Stimulated activated CD4-positive, alpha-beta T cell treated with anti-CD3 and anti-CD28 coated beads, Interleukin-1b, Interleukin-23, amount 100 ng/mL, for 1 hour (primary cell): ENCODE measurements around the gene GPR180.

Experiments used
- DNase-seq, 2 donors: peaks; one replicate each; pipeline ENCODE4 v3.0.0-alpha.2; 2020; ENCODE audit warnings: low read depth in 2 of 2

The GPR180 gene

DNA sequence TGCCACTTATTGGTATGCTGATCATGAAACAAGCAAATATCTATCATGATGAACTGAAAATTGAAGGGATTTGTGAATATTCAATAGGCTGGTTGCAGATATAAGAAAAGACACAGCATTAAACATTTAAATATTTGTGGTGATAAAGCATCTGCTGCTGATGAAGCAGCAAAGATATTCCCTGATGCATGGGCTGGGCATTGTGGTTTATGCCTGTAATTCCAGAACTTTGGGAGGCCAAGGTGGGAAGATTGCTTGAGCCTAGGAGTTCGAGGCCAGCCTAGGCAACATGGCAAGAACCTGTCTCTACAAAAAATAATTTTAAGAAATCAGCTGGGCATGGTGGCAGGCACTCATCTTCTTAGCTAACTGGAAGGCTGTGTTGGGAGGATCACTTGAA lies 54.5 kb downstream of the GPR180 start:
- DNase-seq, result no peak

DNA sequence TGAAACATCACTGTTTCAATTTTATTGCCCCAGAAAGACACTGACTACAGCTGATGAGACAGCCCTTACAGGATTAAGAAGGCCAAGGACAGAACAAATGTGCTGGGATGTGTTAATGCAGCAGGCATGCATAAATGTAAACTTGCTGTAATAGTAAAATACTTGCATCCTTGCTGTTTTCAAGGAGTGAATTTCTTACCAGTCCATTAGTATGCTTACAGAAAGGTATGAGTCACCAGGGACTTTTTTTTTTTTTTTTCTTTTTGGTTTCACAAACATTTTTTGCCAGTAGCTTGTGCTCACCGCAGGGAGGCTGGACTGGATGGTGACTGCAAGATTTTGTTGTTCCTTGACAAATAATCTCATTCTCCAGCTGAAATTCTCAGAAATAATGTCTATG lies 55.1 kb downstream of the GPR180 start:
- no peak for DNase-seq

DNA sequence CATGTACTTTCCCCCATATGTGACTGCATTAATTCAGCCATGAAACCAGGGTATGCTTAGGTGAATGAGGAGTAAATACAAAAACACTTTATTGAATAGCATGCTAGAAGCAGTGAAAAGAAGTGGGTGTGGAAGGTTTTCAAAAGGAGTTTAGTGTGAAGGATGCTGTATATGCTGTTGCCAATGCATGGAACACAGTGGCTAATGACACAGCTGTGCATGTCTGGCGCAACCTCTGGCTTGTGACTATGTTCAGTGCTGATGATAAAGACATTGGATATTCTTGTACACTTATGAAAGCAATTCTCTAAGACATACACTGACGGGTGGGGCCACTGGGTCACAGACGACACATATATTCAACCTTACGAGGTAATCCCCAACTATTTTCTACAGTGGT lies 55.5 kb downstream of the GPR180 start:
- DNase-seq, result no peak

- no peak for DNase-seq
These were observed 57.4 kb downstream of the GPR180 start for GRCh38 chr13:94658926-94659597.

- no peak for DNase-seq
These were observed 57.9 kb downstream of the GPR180 start for GRCh38 chr13:94659598-94659946.

DNA sequence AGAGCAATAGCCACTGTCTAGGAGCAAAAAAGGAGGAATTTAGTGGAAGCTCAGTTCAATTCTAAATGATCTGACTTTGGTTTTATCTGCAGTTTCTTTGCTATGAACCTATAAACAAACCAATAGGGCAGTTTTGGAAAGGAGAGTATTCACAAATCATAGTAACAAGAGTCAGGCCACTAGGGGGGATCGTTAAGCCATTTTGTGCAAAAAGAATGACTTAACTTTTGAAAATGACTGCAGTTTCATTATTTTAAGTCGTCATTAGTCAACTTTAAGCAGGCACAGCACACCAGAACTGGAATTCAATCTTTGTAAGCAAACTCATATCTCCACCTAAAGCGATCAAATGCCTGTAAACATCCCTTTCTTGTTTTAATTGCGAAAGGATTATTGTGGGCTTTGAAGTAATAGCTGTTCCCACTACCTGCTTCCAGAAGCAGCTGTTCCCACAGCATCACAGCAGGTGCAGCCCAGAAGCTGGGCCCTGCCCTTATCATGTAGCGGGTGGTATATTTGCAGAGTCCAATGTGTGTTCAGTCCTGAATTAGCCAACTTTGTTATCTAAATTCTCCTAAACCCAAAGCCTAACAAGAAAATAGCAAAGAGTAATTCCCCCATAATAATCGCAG lies 59.2 kb downstream of the GPR180 start:
- DNase-seq, result no peak

GRCh38 chr13:94661406-94661805 lies 59.7 kb downstream of the GPR180 start:
- no peak for DNase-seq

GRCh38 chr13:94662274-94662945 lies 60.8 kb downstream of the GPR180 start:
- DNase-seq, result no peak

DNA sequence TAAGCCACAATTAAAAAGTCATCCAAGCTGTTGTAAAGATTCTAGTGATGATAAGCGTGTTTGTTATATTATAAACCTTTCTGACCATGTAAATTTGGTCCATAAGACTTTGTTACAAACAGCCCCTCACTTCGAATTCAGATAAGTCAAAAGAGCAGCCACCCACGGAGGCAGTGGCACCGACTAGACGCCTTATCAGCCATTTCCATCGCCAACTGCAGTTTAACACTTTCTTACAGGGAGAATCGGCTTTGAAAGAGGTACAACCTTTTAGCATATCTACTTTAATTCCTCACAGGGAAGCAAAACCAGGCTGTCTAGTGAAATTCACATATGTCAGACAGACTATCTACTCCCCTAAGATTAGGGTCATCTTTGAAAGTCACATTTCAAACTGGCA lies 63.2 kb downstream of the GPR180 start:
- no peak for DNase-seq

DNA sequence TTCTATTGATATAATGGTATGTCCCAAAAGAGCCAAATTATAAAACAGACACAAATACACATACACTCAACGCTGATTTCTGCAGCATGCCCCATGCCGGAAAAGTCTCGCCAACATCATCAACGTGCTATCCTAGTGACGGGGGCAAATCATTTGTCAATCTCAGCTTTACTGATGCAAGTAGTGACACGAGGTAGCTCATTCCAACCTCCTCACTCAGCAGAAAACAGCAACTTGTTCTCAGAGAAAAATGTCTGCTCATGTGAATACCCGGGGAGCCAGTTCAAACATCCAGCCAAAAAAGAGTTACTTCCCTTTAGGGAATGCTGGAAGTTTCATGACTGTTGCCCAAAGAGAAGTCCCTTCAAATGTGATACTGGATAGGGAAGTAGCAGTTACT lies 64.4 kb downstream of the GPR180 start:
- DNase-seq, result no peak

GRCh38 chr13:94667190-94667589 lies 65.5 kb downstream of the GPR180 start:
- DNase-seq, result no peak

- no peak for DNase-seq
These were observed 70.7 kb downstream of the GPR180 start for GRCh38 chr13:94672400-94672799.

GRCh38 chr13:94673851-94674250 lies 72.2 kb downstream of the GPR180 start:
- DNase-seq, result no peak

DNA sequence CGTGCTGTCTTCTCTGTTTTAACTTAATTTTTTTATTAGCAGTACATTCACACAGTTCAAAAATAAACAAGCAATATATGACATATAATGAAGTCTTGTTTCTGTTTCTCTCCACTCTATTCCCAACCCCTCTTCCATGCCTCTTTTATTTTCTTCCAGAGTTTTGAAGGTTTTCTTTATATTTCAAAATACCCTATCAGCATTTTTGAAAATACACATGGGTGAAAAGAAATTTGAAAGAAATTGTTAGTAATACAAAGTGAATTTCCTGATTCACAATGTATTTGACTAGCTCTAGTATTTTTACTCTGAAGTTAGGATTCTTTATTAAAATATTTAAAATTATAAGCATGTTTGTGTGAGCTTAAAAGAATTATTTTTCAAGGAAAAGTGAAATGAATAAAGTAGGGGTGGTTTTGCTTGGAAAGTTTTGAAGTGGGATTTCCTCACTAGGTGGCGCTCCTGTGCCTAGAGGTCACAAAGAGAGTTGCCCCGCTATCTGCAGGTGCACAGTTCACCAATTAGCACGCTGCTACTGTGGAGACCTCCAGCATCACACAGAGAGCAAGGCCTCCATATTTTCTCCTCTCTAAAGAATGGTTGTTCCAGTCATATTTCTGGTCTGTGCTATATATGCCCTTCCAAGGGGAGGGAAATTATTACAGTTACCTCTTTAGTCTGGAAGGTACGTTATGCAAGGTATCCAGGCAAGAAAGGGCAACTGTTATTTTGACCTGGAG lies 73.1 kb downstream of the GPR180 start:
- DNase-seq, result peak in 1 of 2 donors; percentile 30

DNA sequence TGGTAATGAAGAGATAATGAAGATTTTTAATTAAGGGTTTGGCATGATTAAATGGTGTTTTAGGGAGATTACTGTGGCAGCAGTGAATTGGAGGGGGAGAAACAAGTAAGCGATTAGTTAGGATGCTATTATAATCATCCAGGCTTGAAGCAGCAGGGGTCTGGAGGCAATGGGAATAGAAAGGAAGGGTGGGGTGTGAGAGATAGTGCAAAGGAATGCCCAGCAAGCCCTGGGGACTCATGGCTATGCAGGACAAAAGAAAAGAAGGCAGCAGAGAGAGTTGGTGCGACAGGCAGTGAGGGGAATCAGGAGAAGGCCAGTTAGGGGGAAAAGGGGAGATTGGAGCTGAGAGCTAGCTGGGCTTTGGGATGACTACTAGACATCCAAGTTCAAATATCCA lies 76.1 kb downstream of the GPR180 start:
- no peak for DNase-seq

DNA sequence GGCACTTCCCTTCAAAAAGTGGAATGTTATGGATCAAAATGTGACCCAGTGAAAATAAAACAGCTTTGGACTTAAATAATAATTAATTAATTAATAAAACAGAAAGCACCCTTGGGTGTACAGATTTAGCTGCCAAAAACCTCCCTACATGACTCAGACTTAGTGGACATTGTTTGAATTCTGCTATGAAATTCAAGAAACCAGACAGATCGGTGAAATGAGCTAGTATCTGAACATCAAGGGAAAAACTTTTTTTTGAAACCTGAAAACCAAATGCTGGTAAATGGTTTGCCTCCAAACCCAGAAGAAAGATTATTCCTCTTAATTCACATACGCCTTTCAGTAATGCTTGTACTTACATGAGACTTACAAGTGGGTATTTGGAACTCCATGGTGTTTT lies 77.2 kb downstream of the GPR180 start:
- no peak for DNase-seq

DNA sequence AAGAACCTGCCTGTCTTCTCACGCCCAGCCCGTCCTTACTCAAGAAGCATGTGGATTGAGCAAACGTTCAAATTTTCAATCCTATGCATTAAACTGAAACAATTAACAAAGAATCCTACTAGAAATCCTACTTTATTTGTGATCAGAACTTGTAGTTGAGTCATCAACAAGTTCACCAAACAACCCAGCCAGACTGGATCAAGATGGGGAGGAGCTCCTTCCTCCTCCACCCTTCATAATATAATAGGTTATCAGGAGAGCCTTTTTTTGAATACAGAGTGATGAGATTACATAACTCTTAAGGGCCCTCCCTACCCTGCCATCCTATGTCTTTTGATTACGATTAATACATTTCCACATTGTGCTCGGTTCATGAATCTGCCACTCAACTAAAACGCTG lies 78.0 kb downstream of the GPR180 start:
- no peak for DNase-seq

DNA sequence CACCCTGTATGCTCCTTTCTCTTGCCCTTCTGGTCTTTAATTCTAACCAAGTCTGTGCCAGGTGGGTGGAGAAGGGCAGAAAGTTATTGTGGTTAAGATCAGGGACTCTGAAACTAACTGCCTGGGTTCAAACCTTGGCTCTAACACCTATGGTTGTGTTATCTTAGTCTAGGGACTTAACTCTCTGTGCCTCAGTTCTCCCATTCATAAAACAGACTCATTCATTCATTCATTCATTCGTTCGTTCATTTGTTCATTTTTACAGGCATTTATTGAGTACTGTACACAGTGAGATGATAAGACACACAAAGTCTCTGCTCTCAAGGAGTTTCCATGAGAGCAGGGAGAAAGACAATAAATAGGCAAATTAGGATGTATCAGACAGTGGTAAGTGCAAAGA lies 80.6 kb downstream of the GPR180 start:
- DNase-seq, result no peak

DNA sequence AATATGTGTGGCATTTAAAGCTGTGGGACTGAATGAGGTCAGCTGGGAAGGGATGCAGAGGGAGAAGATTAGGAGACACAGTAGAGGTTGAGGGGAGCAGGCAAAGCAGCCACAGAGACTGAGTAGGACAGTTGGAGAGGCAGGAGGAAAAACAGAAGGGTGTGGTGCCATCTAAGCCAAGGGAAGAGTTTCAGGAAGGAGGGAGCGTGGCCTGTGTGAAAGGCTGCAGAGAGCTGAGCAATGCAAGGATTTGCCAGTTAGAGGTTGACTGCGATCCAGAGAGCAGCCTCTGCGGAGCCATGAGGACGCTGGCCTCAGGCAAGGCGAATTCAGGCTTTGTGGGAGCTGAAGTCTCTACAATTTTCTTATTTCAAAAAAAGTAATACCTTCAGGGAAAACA lies 81.8 kb downstream of the GPR180 start:
- DNase-seq, result no peak
